NB4 (cell line): Measurements from ENCODE around the gene P3H4.

ENCODE experiments used
- CTCF ChIP-seq: IDR thresholded peaks from one replicate; pipeline ENCODE4 v1.5.1; 2012; ENCODE audit warnings: low read depth, low read length
- MAX ChIP-seq: IDR thresholded peaks from 2 replicates; pipeline ENCODE4 v1.6.1; 2011; ENCODE audit warnings: low read depth, low read length
- POLR2A ChIP-seq: IDR thresholded peaks from 2 replicates; pipeline ENCODE4 v1.6.1; 2011; ENCODE audit warnings: mild to moderate bottlenecking; ENCODE audit not compliant: insufficient read length; ENCODE audit errors: extremely low read depth

GRCh38 chr17:41800601-41801373, 11.0 kb downstream of the P3H4 start:
- TF ChIP-seq CTCF (no peak), POLR2A (no peak), MAX (no peak)
